HG03439 (cell line): ENCODE results near the gene MS4A3.
"Not testable (repeated sequence)": the region's sequence is repeated elsewhere in the genome, so short reads cannot be mapped to it uniquely, and the experiment has no call there.

ENCODE experiments used
- ATAC-seq: cut with Tn5 transposase; IDR thresholded peaks from one replicate; pipeline ENCODE4 v1.9.1; 2021; ENCODE audit warnings: mild to moderate bottlenecking, moderate library complexity; ENCODE audit not compliant: unreplicated experiment

Gene MS4A3

DNA sequence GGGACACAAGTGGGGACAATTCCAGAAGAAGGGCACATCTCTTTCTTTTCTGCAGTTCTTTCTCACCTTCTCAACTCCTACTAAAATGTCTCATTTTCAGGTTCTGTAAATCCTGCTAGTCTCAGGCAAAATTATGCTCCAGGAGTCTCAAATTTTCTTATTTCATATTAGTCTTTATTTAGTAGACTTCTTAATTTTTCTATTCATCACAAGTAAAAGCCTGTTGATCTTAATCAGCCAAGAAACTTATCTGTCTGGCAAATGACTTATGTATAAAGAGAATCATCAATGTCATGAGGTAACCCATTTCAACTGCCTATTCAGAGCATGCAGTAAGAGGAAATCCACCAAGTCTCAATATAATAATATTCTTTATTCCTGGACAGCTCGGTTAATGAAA is 31.9 kb downstream of the MS4A3 start, which contains the start of gene MS4A2:
TSS of gene MS4A2 (plus strand) at position 301 of the 400 bp plus-strand sequence. CDS start 102 bp downstream, outside the sequence.
- no peak for ATAC-seq

DNA sequence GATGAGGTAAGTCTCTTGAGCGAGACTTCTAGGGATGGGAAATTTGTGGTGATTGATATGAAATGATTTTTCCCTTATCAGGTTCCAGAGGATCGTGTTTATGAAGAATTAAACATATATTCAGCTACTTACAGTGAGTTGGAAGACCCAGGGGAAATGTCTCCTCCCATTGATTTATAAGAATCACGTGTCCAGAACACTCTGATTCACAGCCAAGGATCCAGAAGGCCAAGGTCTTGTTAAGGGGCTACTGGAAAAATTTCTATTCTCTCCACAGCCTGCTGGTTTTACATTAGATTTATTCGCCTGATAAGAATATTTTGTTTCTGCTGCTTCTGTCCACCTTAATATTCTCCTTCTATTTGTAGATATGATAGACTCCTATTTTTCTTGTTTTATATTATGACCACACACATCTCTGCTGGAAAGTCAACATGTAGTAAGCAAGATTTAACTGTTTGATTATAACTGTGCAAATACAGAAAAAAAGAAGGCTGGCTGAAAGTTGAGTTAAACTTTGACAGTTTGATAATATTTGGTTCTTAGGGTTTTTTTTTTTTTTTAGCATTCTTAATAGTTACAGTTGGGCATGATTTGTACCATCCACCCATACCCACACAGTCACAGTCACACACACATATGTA is 39.1 kb downstream of the MS4A3 start:
- no peak for ATAC-seq

DNA sequence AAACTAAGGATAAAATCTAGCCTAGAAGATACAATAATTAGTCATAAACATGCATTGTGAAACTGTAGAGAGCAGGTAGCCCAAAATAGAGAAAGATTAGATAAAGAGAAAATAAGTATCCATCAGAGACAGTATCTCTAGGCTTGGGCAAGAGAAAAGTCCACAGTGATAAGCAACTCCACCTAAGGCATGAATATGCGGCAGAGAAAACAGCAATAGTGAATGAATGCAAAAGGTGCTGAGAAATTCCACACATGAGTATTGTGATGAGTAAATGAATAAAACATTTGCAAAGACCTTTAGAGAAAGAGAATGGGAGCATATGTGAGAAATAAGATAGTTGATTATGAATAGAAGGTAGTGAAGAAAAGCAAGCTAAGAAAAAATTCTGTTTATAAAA is 40.7 kb downstream of the MS4A3 start:
- no peak for ATAC-seq

DNA sequence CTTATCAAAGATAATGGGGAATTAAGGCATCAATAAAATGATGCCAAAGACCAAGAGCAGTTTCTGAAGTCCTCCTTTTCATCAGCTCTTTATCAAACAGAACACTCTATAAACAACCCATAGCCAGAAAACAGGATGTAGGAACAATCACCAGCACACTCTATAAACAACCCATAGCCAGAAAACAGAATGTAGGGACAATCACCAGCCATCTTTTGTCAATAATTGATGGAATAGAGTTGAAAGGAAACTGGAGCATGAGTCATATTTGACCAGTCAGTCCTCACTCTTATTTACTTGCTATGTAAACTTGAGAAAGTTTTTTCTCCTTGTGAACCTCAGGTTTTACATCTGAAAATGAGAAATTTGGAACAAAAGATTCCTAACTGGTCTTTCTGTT is 42.0 kb downstream of the MS4A3 start:
- no peak for ATAC-seq

DNA sequence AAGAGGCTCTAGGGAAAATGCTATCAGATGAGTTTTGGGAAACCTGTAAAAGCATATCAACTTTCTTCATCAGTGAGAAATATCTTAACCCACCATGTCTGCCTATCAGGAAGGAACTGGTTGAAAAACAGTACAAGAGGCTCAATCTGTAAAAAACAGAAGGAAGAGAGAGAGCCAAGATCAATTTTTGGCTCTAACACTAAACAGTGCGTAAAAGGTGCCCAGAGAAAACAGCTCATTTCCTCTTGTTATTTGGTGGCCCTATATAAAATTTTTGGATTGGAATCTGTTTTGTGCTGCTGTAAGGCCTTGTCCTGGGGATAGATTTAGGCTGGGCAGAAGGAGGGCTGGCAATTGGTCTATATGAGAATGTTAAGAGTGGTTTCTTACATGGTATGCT is 44.1 kb downstream of the MS4A3 start:
- no peak for ATAC-seq

DNA sequence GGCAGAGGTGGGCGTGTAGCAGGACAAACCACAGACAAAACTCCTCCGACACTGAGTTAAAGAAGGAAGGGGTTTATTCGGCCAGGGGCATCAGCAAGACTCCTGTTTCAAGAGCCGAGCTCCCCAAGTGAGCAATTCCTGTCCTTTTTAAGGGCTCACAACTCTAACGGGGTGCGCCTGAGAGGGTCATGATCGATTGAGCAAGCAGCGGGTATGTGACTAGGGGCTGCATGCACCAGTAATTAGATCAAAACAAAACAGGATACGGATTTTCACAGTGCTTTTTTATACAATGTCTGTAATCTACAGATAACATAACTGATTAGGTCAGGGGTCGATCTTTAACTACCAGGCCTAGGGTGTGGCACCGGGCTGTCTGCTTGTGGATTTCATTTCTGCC is 44.9 kb downstream of the MS4A3 start:
- ATAC-seq: not testable (repeated sequence)

DNA sequence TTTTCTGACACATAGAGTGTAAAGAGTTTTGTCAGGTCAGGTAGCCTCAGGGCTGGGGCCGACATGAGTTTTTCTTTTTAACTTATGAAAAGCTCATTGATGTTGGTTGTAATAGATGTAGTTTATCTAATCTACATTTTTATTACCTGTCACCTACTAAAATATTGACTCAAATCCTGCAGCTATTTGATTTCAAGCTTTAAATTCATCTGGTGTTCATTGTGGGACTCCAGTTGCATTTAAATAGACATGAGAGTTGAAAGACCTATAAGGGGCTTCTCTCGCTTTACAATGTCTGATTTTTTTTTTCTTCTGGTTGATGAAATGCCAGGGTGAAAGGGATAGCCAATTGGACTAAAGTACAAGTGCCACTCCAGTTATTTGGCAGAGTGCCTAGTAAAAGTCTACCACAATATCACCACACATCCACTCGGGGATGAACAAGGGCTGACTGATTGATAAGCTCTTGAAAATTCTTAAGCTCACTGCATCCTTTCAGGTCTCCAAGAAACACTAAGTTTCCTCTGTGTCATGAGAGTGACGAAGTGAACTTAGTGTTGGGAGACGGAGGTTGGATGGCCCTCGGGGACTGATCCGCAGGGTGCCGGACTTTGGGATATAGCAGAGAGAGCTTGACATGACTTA is 48.1 kb downstream of the MS4A3 start:
- not testable (repeated sequence) for ATAC-seq

DNA sequence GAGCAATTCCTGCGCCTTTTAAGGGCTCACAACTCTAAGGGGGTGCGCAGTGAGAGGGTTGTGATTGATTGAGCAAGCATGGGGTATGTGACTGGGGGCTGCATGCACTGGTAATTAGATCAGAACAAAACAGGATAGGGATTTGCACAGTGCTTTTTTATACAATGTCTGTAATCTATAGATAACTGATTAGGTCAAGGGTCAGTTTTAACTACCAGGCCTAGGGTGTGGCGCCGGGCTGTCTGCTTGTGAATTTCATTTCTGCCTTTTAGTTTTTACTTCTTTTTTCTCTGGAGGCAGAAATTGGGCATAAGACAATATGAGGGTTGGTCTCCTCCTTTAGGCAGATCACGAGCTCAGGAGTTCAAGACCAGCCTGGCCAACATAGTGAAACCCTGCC is 52.2 kb downstream of the MS4A3 start:
- ATAC-seq: not testable (repeated sequence)

DNA sequence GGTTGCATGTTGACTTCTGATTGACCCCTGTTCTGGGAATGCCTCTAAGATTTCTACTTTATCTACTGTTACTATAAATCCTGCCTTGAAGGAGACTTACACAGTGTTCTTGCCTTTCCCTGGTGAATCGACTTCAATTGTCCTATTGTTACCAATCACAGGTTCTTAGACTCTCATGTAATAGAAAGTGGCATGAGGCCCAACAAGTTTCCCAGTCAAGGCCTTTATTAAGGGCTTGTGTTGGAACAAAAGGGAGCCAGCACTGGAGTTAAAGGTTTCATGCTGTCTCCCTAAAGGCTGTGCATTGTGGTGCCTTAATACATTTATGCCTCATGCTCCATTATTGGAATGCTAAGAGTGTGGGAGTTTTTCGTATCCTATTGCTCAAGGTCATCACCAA is 55.3 kb downstream of the MS4A3 start:
- ATAC-seq: no peak

DNA sequence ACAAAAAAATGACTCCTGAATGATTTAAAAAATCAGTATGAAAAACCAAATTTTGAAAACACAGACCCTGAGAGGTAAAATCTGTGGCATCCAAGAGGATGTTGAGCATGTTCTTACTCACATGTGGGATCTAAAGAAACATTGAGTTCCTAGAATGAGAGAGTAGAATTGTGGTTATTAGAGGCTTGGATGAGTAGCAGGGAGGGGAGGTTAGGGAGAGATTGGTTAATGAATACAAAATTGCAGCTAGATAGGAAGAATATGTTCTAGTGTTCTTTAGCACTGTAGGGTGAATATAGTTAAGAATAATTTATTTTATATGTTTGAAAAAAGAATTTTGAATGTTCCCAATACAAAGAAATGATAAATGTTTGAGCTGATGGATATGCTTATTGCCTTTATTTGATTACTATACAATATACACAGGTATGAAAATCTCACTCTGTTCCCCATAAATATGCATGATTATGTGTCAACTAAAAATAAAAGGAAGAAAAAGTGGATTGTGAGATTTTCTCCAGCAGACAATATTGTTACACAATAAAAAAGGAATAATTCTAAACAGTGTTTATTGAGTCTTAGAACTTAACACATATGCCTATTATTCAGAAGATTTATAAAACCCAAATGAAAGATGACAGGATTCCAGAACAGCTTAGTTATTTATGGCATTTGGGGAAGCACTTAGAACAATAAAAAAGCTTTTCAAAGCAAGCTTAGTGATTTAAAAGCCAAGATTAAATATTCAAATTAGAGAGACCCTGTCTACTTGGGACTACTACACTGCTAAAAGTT is 60.7 kb downstream of the MS4A3 start:
- ATAC-seq: no peak

DNA sequence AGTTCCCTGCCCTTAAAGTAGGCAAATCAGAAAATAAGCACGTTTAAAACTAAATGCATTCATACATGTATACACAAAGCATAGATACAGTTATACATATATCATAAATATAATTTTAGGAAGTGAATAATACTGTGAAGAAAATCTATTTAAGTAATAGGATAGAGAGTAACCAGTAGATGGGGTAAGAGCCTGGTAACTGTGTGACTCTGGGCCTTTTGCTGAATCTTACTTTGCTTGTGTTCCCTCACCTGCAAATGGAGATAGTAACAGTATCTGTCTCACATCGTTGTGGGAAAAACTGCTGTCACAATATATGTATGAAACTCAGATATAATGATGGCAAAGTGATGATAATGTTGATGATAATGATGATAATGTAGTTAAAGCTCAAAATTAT is 61.9 kb downstream of the MS4A3 start:
- ATAC-seq: no peak

DNA sequence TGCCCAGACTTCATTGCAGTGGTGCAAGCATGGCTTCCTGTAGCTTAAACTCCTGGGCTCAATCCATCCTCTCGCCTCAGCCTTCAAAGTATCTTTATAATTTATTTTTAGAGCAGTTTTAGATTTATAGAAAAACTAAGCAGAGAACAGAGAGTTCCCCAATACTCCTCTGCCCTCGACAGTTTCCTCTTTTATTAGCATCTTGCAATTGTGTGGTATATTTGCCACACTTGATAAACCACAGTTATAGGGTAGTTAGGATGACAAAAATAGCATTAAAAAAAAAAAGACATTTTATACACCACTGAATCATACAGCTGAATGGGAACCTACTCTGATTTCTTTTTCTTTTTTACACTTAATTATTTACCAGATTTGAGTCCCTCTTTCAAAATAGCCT is 63.2 kb downstream of the MS4A3 start:
- no peak for ATAC-seq
